Measurements from ENCODE around the gene SLC9A2. TPM values are rescaled to one million over a fixed set of nuclear protein-coding genes. Genes with fewer than 3 reads are reported as not detected.

Gene SLC9A2
- total RNA-seq, 1 donor from 2014 or later: 0.08 TPM

DNA sequence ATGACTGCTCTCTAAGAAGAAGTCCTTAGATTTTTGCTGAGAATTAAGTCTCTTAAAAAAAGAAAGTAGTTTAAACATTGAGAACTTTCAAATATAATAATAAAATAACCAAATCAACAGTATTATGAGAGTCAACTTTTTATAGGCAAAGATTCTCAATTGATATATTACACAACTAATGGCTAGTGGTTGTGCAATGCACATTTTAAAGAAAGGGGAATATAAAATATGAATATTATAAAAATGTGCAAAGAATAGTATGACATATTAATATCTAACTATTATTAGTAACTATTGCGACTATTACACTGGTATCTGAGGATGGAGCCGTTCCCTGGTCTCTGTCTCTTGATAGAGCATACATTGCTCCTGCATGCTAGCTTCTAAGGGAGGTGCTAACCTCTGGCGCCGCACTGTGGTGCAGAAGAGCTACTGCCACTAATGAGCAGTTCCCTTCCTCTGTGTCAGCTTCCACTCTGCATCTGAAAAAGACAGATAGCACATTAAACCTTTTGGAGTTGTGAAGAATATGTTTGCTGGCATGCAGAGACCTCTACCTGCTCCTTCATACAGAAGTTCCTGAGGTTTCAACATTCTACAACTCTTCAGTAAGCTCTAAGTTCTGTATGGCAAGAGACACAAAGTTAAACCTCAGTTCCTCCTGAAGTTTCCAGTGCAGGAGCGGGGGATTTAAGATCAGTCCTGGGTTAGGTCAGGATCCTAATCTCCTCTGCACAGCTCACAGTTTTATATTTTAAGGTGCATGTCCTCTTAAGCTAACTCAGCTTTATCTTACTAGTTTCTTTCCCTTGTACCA is 3.5 kb upstream of the SLC9A2 start:
- DNase-seq (ENCODE audit: low spot score): peak; percentile 80
- intact Hi-C loops (cut with DNase I): loop anchor here (2.0 to 5.0 kb wide), 2 partner anchors 94 to 143 kb away; partner anchors contain the start of gene SLC9A4

DNA sequence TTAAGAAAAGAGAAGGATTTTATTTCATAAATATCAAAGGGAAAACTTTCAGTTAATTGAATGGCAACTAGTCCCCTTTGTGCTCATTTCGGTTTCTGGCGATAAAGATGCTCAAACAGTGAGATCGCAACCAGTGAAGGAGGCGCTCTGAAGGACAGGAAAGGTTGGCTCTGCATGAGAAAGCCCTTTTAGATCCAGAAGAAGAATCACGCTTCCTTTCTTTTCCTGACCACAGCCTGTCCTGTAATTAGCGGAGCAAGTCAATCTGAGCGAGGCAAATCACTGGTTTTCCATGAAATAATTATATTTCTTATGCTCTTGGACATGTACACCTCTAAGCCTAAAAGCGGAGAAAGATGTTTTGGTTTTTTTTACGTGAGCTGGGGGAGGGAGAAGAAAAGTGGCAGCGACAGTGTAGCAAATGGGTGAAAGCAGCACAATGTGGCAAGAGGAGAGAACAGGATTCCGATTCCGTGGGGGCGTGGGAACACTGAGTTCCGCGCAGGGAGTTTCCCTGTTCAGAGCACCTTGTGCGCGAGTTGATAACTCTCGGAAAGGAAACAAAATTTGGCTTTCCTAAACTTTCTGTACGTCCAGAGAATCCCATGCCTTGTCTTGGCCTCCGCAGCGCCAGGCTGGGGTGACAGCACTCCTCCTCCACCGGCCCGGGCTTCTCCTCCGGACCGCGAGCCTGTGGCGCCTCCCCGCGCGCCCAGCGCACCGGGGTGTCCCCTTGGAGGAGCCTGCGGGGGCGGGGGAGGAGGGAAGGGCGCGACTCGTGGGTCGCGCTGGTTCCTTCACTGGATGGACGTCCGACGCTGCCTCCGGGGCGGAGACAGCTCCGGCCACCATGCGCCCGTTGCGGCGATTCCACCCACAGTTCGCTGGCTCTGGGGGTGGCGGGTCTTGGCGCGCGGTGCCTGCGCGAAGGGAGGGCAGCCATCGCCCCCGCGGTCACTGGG is 620 bp upstream of the SLC9A2 start:
- no peak for DNase-seq (ENCODE audit: low spot score)
- intact Hi-C loops (cut with DNase I): loop anchor here (5.0 kb wide), 1 partner anchor 96 kb away; no protein-coding TSS in a partner anchor

DNA sequence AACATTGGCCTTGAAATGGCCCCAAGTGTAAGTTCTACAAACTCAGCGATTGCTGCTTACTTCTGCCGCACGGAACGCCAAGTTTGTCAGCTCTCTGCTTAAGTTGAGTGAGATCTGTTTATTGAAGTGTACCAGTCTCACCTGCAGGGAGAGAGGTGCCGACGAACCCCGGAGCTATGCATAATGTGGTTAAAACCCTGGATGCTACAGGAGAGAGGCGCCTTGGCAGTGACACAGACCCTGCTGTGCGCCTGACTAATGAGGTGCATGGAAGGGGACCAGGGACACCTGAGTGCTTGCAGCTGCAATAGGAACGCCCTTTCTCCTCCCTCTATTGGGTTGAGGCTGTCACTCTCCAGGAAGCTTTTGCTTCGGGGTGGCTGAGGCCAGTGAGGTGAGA is 979 bp downstream of the SLC9A2 start:
- intact Hi-C loops (cut with DNase I): no loop called here
- DNase-seq (ENCODE audit: low spot score): no peak

DNA sequence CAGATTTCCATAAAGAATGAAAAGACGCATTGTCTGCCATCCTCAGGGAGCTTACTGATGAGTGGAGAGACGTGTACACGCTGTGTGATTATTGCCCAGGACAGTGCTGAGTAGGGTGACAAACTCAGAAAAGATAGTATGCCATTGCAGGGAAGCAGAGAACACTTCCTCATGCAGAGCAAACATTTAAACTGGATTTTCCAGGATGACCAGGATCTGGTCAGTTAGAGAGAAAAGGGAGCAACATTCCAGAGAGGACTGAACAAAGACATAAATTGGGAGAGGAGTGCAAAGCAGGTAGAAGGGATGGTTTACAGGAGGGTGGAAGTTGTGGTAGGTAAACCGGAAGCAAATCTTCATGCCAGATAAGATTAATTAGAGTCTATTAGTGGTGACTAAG is 2.3 kb downstream of the SLC9A2 start:
- no peak for DNase-seq (ENCODE audit: low spot score)

DNA sequence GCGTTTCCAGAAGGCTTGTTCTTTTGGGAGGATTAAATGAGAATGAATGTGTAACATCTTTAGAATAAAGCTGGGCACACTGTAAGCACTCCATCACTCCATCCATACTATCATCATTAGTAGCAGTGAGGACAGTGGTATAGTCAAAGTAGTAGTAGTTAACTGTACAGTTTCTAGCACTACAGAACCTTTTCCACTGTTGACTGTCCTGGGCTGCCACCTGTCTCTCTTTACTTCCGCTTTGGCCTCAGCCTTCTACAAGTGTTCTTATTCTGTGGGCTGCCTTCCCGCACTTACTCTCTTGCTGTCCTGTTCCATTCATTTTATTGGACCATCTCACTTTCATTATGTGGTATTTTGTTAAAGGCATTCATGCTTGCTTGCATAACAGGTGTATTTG is 3.3 kb downstream of the SLC9A2 start:
- intact Hi-C loops (cut with DNase I): no loop called here
- no peak for DNase-seq (ENCODE audit: low spot score)

More for the DNA sequence above, 2.3 kb downstream of the SLC9A2 start:
- intact Hi-C loops (cut with DNase I): no loop called here

DNA sequence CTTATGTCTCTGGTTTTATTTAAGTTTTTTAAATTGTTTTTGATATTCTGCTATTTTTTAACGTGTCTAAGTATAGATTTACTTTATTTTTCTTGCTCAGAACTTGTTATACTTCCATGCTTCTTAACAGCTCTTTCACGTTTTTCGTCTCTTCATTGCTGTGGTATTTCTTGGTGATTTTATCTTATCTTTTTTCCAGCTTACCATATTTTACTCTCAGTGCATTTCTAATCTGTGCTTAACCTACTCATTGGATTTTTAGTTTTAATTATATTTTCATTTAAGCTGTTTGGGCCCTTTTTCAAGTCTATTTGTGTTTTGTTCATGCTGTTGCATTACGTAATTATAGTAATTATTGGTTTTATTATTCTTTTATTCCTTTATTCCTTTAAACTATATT is 11.1 kb downstream of the SLC9A2 start:
- intact Hi-C loops (cut with DNase I): no loop called here
- no peak for DNase-seq (ENCODE audit: low spot score)

DNA sequence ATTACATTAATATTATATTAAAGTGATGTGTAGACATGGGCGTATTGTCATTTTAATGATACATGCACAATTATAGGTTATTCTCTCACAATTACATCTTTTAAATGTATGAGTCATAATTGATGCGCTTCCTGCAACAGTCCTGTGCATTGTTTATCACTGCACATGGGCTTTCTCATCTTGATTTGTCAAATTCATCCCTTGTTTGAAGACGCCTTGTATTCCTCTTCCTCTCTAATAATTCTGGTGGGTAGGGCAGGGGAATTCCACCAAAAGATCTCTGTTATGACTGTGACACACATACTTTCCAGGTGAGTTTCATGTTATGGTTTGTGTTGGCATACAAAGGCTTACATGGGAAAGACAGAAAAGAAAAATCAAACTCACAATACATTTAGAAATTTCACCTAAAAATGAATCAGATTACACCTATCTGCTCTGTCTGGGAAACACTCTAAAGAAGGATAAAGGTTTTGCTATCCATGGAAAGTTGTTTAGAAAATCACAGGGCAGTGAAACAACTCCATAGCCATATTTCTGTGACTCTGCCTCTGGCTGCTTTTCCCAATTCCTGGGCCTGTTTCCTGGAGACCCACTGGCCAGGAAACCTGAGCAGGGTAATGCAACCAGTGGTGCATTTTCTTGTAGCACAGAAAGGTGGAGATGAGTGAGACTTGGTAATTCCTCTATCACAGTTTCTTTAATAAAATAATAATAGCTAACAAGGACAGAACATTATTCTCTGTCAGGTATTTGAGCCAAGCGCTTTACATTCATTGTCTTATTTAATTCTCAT is 13.2 kb downstream of the SLC9A2 start:
- DNase-seq (ENCODE audit: low spot score): no peak
- intact Hi-C loops (cut with DNase I): no loop called here

DNA sequence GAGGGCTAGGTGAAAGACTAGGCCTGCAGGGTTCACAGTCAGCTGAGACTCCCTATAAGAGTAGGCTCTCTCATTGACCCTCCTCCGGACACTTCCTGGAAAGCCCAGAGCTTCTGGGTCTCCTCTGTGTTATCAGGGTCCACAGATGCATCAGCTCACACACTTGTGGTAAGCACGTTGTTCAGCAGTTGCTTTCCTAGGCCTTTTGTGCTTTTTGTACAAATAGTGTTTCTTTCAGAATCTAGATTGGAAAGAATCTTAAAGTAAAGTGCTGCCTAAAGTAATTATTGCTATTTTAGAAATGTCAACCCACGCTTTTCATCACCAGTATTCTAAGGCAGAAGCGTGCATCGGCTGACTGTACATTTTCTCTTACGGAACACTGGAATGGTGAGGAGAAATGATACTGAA is 15.5 kb downstream of the SLC9A2 start:
- DNase-seq (ENCODE audit: low spot score): no peak
- intact Hi-C loops (cut with DNase I): no loop called here

DNA sequence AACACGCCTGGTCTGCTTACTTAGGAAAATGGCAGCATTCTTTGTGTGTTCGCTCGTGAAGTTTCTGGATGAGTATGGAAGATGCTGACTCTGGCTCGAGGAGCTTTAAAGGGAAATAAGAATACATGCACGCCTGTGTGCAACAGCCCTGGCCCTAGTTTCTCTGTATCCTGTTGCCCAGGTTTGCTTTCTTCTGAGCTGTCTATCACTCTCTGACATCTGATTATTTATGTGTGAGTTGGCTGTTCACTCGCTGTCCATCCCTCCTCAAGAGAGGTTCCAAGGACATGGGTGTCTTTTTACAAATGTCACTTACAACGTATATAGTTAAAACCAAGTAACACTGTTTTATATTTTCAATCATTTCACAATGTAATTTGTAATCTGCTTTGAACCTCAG is 16.0 kb downstream of the SLC9A2 start:
- intact Hi-C loops (cut with DNase I): no loop called here
- DNase-seq (ENCODE audit: low spot score): no peak

DNA sequence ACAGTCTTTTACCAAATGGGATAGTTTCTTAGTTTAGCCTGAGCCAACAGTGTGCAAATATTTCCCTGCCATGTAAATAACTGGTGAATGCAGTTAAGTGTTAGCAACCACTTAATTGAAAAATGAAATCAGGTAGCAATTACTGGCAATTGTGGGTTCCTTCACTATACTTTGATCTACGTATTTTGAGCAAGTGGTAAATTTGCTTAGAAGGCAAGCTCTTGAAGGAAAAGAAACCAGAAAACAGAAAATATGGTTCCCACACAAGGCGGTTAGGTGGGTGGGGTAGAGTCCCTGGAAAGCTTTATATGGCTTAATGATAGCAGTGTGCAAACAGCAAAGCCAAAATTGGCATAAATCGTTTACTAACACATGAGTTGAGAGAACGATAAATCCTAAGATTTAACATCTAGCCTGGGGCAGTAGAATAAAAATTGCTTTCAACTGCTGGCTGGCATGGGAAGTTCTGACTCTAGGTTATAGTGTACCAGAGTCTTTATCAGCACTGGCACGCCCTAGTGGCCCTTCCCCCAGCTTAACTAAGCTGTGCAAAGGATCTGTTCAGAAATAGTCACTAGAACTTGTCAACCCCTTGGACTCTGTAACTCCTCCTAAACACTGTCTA is 17.0 kb downstream of the SLC9A2 start:
- no peak for DNase-seq (ENCODE audit: low spot score)

DNA sequence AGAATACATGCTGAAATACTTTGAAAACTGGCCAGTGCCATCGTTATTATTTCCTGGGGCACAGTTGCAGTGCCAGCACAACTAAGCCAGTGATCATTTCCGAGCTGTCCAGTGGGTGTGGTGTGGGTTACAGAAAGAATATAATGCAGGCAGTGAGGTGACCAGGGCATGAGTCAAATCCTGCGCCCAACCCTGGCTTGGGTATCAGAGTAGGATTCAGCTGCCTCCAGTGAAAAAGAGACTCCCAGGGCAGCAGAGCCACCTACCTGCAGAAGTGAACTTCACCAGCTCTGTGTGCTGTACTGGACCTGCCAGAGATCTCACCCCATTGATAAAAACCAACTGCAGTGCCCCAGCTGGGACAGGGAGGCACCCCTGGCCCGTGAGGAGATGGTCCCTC is 18.0 kb downstream of the SLC9A2 start:
- intact Hi-C loops (cut with DNase I): no loop called here
- DNase-seq (ENCODE audit: low spot score): no peak

More for the DNA sequence above, 17.0 kb downstream of the SLC9A2 start:
- intact Hi-C loops (cut with DNase I): no loop called here

DNA sequence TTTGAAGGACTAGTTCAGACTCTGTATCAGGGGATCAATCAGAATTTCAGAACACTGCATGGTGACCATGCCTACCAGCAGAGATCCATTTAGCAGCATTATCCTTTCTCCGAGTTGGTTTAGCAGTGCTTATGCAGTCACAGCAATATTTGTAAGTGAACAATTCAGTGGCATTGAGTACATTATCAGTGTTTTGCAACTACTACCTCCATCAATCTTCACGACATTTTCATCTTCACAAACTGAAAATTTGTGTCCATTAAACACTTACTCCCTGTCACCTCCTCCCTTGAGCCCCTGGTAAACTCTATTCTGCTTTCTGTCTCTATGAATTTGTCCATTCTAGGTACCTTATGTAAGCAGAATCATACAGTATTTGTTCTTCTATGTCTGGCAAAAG is 20.1 kb downstream of the SLC9A2 start:
- no peak for DNase-seq (ENCODE audit: low spot score)
- intact Hi-C loops (cut with DNase I): no loop called here

DNA sequence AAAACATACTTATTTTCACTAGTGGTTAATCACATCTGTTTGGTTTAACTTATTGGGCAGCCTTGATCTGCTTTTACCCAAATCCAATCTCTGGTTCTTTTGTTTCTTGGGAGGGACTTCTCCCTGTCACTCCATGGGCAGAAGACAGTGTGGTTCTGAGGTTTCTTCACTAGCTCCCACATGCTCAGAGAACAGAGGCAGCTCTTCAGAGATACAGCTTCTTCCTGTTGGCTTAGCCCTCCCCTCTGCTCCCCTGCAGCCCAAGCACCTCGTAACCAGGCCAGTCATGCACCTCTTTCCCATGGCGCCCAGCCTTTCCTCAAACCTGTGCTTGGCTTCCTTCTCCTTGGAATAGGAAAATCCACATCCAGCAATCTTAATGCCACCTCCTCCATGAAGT is 32.8 kb downstream of the SLC9A2 start:
- intact Hi-C loops (cut with DNase I): no loop called here
- no peak for DNase-seq (ENCODE audit: low spot score)

DNA sequence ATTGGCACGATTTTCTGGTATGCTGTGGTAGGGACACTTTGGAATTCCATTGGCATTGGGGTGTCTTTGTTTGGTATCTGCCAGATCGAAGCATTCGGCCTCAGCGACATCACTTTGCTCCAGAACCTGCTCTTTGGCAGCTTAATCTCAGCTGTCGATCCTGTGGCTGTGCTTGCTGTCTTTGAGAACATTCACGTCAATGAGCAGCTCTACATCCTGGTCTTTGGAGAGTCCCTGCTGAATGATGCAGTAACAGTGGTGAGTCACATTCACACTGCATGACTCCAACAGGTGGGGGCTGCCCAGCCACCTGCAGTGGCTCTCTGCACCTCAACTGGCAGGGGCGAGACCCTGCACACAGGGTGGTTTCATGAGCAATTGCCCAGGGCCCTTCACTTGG is 38.4 kb downstream of the SLC9A2 start:
- intact Hi-C loops (cut with DNase I): no loop called here
- DNase-seq (ENCODE audit: low spot score): no peak

DNA sequence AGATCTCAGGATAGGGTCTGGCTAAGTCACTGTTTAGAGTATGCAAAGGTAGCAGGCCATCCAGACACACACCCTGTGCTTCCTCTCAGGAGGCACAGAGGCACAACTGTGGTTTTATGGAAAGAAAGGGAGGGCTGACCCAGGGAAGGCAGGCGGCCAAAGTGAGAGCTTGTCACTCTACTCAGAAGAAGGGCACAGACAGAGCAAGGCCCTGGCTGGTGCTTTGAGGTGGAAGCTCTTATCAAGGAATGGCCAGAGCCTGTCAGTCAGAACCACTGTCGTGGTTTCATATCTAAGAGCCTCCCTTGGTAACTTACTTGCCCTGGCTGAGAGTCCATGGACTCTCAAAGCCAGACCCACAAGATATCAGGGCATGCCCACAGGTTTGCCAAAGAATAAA is 40.7 kb downstream of the SLC9A2 start:
- intact Hi-C loops (cut with DNase I): no loop called here
- DNase-seq (ENCODE audit: low spot score): no peak

DNA sequence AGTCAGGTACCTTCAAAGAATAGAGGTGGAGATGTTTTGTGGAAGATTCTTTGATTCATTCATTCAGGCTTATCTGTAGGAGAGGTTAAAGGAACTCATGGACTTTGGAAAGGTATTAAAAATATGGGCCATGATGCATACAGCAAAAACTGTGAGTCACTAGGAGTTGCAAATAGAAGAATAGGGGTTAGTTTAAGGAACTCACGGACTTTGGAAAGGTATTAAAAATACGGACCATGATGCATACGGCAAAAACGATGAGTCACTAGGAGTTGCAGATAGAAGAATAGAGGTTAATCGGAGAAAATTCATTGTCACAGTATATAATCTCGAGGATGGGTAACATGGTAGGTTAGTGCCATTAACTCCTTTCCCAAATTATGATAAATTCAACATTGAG is 41.2 kb downstream of the SLC9A2 start:
- no peak for DNase-seq (ENCODE audit: low spot score)
- intact Hi-C loops (cut with DNase I): no loop called here

DNA sequence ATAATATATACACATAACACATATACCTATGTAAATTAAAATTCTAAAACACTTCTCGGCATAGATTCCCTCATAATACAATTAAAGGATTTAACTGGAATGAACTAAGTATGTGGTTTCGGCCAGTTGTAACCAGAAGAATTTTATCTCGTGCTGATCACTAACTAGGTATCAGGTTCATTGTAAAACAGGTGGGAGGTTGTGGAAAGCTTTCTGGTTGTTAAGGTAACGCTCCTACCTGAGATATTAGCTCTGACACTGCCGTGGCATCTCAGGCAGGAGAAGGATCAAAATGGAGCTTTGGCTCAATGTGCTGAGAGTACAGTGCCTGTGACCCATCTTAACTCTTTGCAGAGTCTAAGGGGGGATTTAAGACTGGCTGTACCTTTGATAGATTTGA is 42.5 kb downstream of the SLC9A2 start:
- intact Hi-C loops (cut with DNase I): no loop called here

DNA sequence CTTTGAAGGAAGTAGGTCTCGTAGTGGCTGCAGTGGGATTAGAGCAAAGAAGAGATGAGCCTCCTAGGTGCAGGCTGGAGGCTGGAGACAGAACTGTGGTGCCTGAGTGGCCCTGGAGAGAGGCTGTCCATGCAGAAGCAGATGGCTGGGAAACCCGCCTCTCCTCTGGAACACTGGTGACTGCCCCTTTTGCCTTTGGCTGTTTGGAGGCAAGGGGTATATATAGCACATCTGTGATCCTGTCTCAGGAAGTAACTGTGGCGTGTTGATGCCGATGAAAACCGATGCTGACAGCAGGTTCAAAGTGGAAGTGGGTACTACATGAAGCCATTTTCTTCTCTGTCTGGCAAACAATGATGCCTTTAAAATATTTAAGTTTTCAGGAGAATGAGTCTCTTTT is 43.5 kb downstream of the SLC9A2 start:
- intact Hi-C loops (cut with DNase I): no loop called here

More for the DNA sequence above, 42.5 kb downstream of the SLC9A2 start:
- no peak for DNase-seq (ENCODE audit: low spot score)

DNA sequence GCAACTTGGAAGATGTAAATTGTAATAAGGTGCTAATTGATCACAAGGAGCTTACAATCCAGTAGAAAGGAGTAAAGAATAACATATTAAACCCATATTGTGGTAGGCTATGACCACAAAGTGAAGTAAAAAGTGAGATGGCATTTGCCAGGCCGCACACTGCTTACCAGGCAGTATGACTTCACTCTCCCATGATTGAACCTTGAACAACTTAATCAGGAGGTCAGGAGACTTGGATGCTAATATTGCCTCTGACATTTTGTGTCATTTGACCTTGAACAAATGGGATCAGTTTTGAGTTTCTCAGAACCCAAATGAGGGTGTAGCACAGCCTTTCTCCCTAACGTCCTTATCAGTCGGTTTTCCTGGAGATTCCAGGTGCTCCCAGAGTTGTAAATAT is 44.0 kb downstream of the SLC9A2 start:
- no peak for DNase-seq (ENCODE audit: low spot score)
- intact Hi-C loops (cut with DNase I): no loop called here

More for the DNA sequence above, 43.5 kb downstream of the SLC9A2 start:
- DNase-seq (ENCODE audit: low spot score): no peak

Data from cardiac septum (tissue), 1 donor.